ENCODE results near the gene RBM15B.

The RBM15B gene

GRCh38 chr3:51391075-51391565, at the start of gene RBM15B:
Gene RBM15B, plus strand, starts transcription at chr3:51391285. Its CDS starts 115 bp downstream, at chr3:51391400.
- peak within 1 kb of the TSS; percentile 81 for H3K4me3 ChIP-seq (ENCODE audit: low read depth, low read length)
- peak; percentile 83 for DNase-seq (ENCODE audit: low read depth)
- TF ChIP-seq CTCF (IDR thresholded peaks at IDR 0.05; ENCODE audit: control insufficient read depth, extremely low read depth, insufficient read depth), result peak; percentile 97

GRCh38 chr3:51343918-51344687, 47.0 kb upstream of the RBM15B start:
- no peak overlapping the region for H3K4me3 ChIP-seq (ENCODE audit: low read depth, low read length)
- no peak for TF ChIP-seq CTCF (IDR thresholded peaks at IDR 0.05; ENCODE audit: control insufficient read depth, extremely low read depth, insufficient read depth)
- DNase-seq (ENCODE audit: low read depth), result no peak

GRCh38 chr3:51350751-51351150, 40.3 kb upstream of the RBM15B start:
- no peak overlapping the region for H3K4me3 ChIP-seq (ENCODE audit: low read depth, low read length)
- no peak for TF ChIP-seq CTCF (IDR thresholded peaks at IDR 0.05; ENCODE audit: control insufficient read depth, extremely low read depth, insufficient read depth)
- no peak for DNase-seq (ENCODE audit: low read depth)

DNA sequence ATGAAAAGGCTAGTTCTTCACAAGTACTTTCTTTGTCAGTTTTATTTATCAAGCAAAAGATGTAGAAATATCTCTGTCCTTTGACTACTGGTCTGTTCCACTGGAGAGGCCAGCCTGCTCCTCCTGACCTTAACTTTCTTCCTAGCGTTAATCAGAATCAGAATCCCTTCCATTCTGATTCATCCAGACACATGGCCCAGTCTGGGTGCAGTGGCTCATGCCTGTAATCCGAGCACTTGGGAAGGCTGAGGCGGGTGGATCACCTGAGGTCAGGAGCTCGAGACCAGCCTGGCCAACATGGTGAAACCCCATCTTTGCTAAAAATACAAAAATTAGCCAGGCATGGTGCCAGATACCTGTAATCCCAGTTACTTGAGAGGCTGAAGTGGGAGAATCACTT, 38.0 kb upstream of the RBM15B start:
- no peak overlapping the region for H3K4me3 ChIP-seq (ENCODE audit: low read depth, low read length)
- TF ChIP-seq CTCF (IDR thresholded peaks at IDR 0.05; ENCODE audit: control insufficient read depth, extremely low read depth, insufficient read depth), result no peak
- no peak for DNase-seq (ENCODE audit: low read depth)

DNA sequence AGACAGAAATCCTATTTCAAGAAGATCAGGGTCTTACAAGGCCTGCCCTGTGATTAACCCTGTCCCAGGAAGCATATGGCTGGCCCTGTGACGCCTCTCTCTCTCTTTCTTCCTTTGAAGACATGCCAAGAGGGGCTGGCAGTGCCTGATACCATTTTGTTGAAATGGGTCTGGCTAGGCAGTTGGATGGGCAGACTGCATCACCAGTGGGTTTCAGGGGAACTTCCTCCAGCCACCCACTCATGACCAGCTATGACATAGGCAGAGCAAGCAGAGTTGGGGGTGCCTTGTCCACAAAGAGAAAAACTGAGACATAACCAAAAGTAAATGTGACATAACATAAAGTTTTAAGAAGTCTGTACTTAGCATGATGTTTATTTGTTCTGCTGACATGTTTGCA, 37.4 kb upstream of the RBM15B start:
- no peak for DNase-seq (ENCODE audit: low read depth)
- no peak for TF ChIP-seq CTCF (IDR thresholded peaks at IDR 0.05; ENCODE audit: control insufficient read depth, extremely low read depth, insufficient read depth)
- H3K4me3 ChIP-seq (ENCODE audit: low read depth, low read length), result no peak overlapping the region

DNA sequence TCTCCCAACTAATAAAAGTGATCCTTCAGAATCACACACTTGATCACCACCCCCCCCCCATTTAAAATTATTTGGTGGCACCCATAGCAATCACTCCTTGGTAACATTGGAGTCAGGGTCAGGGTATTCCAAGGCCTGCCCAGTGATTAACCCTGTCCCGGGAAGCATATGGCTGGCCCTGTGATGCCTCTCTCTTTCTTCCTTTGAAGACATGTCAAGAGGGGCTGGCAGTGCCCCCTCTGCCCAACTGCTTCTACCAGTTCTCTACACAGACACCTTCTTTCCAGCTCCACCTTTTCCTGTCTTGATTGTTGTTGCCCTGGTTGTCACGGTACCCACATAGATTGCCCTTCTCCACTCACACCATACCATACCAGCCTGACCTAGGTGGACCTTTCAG, 36.9 kb upstream of the RBM15B start:
- no peak for DNase-seq (ENCODE audit: low read depth)
- no peak for TF ChIP-seq CTCF (IDR thresholded peaks at IDR 0.05; ENCODE audit: control insufficient read depth, extremely low read depth, insufficient read depth)

More for the DNA sequence above, 36.9 kb upstream of the RBM15B start:
- no peak overlapping the region for H3K4me3 ChIP-seq (ENCODE audit: low read depth, low read length)
